ENCODE results near the gene FBXO24. TPM values are rescaled to one million over a fixed set of nuclear protein-coding genes. Genes with fewer than 3 reads are reported as not detected.
A peak's percentile ranks its signal among the peaks of the same experiment; 100 is the strongest.

FBXO24 gene
- total and polyA plus RNA-seq, 9 of the 15 experiments (the other 6 are each of a cell fraction or from before 2014, with no cell fraction given): 0.17 to 0.95 (median 0.50) TPM

- TF ChIP-seq, protein P1, sequence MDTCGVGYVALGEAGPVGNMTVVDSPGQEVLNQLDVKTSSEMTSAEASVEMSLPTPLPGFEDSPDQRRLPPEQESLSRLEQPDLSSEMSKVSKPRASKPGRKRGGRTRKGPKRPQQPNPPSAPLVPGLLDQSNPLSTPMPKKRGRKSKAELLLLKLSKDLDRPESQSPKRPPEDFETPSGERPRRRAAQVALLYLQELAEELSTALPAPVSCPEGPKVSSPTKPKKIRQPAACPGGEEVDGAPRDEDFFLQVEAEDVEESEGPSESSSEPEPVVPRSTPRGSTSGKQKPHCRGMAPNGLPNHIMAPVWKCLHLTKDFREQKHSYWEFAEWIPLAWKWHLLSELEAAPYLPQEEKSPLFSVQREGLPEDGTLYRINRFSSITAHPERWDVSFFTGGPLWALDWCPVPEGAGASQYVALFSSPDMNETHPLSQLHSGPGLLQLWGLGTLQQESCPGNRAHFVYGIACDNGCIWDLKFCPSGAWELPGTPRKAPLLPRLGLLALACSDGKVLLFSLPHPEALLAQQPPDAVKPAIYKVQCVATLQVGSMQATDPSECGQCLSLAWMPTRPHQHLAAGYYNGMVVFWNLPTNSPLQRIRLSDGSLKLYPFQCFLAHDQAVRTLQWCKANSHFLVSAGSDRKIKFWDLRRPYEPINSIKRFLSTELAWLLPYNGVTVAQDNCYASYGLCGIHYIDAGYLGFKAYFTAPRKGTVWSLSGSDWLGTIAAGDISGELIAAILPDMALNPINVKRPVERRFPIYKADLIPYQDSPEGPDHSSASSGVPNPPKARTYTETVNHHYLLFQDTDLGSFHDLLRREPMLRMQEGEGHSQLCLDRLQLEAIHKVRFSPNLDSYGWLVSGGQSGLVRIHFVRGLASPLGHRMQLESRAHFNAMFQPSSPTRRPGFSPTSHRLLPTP (IDR thresholded peaks at IDR 0.05; ENCODE audit: borderline replicate concordance, extremely low read depth, insufficient read length): no peak
- TF ChIP-seq ZNF124 (CRISPR knock-in tag; IDR thresholded peaks at IDR 0.05) (no peak), SREBF1 (IDR thresholded peaks at IDR 0.05; ENCODE audit: borderline replicate concordance, low read depth, low read length) (no peak), TCF3 (CRISPR knock-in tag; IDR thresholded peaks at IDR 0.05) (peak; percentile 5; the same call in 1 of the 2 replicates), JUND (IDR thresholded peaks at IDR 0.05; ENCODE audit: borderline replicate concordance, low read depth, low read length) (no peak), JUND (tag; IDR thresholded peaks at IDR 0.05; ENCODE audit: borderline replicate concordance, low read depth, low read length) (no peak), GATA2 (CRISPR knock-in tag; IDR thresholded peaks at IDR 0.05) (no peak), GABPA (tag; conservative IDR thresholded peaks at IDR 0.05; ENCODE audit: low read depth) (peak; percentile 67), MAFG (tag; conservative IDR thresholded peaks at IDR 0.05) (no peak), PHF8 (IDR thresholded peaks at IDR 0.05; ENCODE audit: borderline replicate concordance, low read length) (peak; percentile 29; the same call in 1 of the 2 replicates), SP1 (CRISPR knock-in tag; IDR thresholded peaks at IDR 0.05) (peak; percentile 69; the same call in 1 of the 2 replicates), ZNF280B (CRISPR knock-in tag; IDR thresholded peaks at IDR 0.05) (no peak), SNIP1 (IDR thresholded peaks at IDR 0.05; ENCODE audit: low read depth) (no peak), FOXJ2 (tag; IDR thresholded peaks at IDR 0.05) (no peak), NCOA1 (IDR thresholded peaks at IDR 0.05; ENCODE audit: low read depth) (no peak), HSF4 (CRISPR knock-in tag; IDR thresholded peaks at IDR 0.05; ENCODE audit: borderline replicate concordance) (peak; percentile 33; the same call in 1 of the 2 replicates), NELFE (IDR thresholded peaks at IDR 0.05; ENCODE audit: insufficient read depth, insufficient read length) (no peak), ETV5 (CRISPR knock-in tag; IDR thresholded peaks at IDR 0.05; ENCODE audit: low read depth) (peak; percentile 65; the same call in 1 of the 2 replicates), CBX3 (IDR thresholded peaks at IDR 0.05; ENCODE audit: borderline replicate concordance in 1 of 2, low read length in 2 of 2) (no peak), ZNF696 (CRISPR knock-in tag; conservative IDR thresholded peaks at IDR 0.05) (no peak), ZC3H11A (IDR thresholded peaks at IDR 0.05; ENCODE audit: low read depth, low read length) (no peak), SMC3 (conservative IDR thresholded peaks at IDR 0.05; ENCODE audit: insufficient read depth, low read depth, low read length) (no peak), ILK (tag; IDR thresholded peaks at IDR 0.05; ENCODE audit: borderline replicate concordance, low read depth) (no peak), CHD1 (IDR thresholded peaks at IDR 0.05; ENCODE audit: low read length) (peak; percentile 55), CEBPB (tag; IDR thresholded peaks at IDR 0.05) (no peak)
Measured at GRCh38 chr7:100640517-100641440, 54.7 kb downstream of the FBXO24 start (continued).
